Stimulated activated CD4-positive, alpha-beta T cell treated with anti-CD3 and anti-CD28 coated beads, Interleukin-15, amount 100 ng/mL, for 24 hours (primary cell): ENCODE data around the gene IMPACT.

Experiments
- DNase-seq: peaks from one replicate; pipeline ENCODE4 v3.0.0-alpha.2; 2020

Gene IMPACT

DNA sequence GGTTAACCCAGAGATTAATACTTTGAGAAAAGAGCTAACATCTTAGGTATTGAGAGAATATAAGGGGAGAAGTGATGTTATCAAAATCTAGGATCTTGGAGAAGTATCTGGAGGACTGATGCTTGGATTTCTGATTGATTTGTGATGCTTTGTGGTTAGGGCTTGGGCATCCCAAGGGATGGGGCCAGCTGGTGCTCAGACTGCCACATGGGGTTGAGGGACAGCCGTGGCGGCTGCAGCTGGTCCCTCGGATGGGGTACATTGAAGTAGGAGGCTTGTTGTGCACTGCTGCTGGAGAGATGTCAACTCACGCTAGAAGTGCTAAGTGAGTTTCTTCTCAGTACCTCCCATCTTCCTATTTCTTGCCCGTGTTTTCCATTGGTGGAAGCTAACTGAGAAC, 56.4 kb downstream of the IMPACT start:
- DNase-seq, result no peak

GRCh38 chr18:24485681-24486080, 59.2 kb downstream of the IMPACT start:
- DNase-seq, result no peak

- DNase-seq, result no peak
These were observed 60.2 kb downstream of the IMPACT start for GRCh38 chr18:24486684-24487083.

DNA sequence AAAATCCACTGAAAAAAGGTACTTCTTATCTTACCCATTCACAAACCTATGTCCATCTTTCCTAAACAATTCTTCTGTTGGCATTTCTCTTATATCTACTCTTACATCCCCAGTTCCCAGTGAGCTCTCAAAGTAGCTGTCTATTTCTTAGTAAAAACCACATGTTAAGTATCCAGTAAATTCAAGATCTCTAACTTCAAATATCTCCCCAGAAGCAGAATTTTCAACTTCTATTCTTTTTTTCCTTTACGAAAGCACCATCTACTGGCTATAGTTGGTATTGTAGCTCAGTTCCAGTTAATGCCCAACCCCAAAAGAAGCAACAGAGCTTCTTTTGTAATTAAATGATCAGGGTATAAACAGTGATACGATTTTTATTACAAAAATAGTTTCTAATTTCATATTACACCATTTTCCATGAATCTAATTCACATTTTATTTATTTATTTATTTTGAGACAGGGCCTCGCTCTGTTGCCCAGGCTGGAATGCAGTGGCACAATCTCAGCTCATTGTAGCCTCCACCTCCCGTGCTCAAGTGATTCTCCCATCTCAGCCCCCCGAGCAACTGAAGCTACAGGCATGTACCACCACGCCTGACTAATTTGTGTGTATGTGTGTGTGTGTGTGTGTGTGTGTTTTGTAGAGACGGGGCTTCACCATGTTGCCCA, 62.5 kb downstream of the IMPACT start:
- DNase-seq, result no peak

GRCh38 chr18:24490539-24490938, 64.1 kb downstream of the IMPACT start:
- DNase-seq, result no peak

DNA sequence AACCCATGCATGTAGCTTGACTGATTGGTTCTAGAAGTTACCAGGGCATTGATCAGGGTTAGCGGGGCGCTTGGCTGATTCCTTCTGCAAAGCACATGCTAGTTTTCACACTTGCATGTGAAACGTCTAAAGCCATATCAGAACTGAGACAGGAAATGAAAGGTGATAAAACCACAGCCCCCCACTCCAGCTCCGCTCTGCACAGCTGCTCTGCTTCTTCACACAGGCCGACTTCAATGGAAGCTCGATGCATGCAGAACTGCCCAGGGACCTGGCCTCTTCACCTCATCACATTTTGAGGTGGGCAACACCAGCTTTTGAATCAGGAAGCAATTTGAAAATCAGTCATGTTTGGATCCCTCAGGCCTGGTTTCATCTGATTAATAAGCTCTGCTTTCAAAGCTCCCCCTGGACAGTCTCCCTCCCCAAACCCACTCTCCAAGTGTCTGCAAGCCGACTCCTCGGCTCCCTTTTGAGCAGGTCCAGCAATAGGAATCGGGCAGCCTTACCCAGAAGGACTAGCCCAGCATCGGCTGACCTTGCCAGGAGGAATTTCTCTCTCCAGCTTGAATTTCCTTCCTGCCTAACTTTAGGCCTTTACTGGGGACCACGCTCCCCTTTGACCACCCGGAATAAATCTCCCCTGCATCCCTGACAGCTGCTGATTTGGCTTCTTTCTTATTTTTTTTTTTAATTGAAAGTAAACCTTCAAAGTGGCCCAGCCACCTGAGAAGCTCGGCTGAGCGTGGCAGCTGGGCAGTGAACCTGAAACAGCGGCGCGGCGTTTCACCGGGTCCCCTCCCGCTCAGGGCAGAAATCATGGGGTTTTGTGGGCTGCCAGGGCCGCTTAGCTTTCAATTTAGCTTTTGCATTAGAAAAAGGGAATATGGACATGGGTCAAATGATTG, 65.7 kb downstream of the IMPACT start:
- DNase-seq, result peak; percentile 5

GRCh38 chr18:24494586-24494985, 68.1 kb downstream of the IMPACT start:
- no peak for DNase-seq

DNA sequence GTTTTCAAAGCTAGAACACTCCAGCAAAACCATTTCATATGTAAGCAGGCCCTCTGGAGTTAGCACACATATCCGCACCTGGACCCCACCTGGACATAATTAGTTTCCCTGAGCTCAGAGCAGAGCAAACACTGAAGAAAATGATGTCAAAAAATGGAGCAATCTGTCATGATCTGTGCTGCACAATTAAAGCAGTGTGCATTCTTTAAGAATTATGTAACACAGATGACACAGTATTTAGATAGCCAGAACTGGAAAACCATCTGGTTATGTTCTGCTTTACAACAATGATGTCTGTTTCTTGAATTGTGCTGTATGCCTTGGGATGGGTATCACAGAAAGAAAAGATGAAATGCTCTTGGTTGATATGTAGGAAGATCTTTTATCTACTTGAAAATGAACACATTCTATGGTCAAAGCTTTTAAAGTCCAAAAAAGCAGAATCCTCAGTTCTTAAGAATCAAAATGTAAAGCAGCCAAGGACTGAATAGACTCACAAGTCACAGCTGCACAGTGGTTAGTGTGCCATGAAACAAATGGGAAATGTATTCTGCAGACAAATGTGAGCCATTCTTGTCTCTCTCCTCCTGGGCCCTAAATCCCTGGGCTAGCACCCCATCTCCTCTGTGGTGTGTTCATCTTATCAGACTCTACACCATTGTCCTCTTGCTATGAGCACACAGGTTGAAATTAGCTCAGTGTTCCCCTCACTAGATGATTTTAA, 70.7 kb downstream of the IMPACT start:
- DNase-seq, result no peak

- no peak for DNase-seq
These were observed 73.3 kb downstream of the IMPACT start for GRCh38 chr18:24499814-24500213.

GRCh38 chr18:24500217-24500616, 73.7 kb downstream of the IMPACT start:
- no peak for DNase-seq

GRCh38 chr18:24500766-24501165, 74.3 kb downstream of the IMPACT start:
- no peak for DNase-seq

GRCh38 chr18:24502667-24503523, 76.4 kb downstream of the IMPACT start:
- DNase-seq, result no peak
